Loucy (cell line): ENCODE results near the gene CC2D2A.

Experiments
- H2AFZ ChIP-seq: fragments of 200-600 bp; sonication (generic); 2 replicates; pipeline ENCODE4 v1.6.0; 2016; ENCODE audit warnings: antibody characterized with exemption, mild to moderate bottlenecking, low read length, moderate library complexity
- H3F3A ChIP-seq: fragments of 200-600 bp; 2 replicates; pipeline ENCODE4 v1.6.0; 2016; ENCODE audit warnings: antibody characterized with exemption, low read depth, mild to moderate bottlenecking
- H3K27me3 ChIP-seq: fragments of 200-600 bp; sonication (generic); 2 replicates; pipeline ENCODE4 v1.6.1; 2014; ENCODE audit warnings: low read length, mild to moderate bottlenecking; ENCODE audit not compliant: insufficient read depth, poor library complexity, severe bottlenecking
- H3K36me3 ChIP-seq: fragments of 200-600 bp; sonication (generic); 2 replicates; pipeline ENCODE4 v1.6.1; 2016; ENCODE audit warnings: low read length; ENCODE audit not compliant: insufficient read depth
- H3K4me1 ChIP-seq: fragments of 200-600 bp; sonication (generic); 2 replicates; pipeline ENCODE4 v1.5.1; 2014; ENCODE audit warnings: low read length, mild to moderate bottlenecking; ENCODE audit not compliant: insufficient read depth, poor library complexity, severe bottlenecking
- H3K4me2 ChIP-seq: fragments of 200-600 bp; sonication (generic); 2 replicates; pipeline ENCODE4 v1.6.0; 2014; ENCODE audit warnings: antibody characterized with exemption, low read length, low read depth, mild to moderate bottlenecking; ENCODE audit not compliant: poor library complexity, severe bottlenecking
- H3K4me3 ChIP-seq: fragments of 200-600 bp; sonication (generic); 2 replicates; pipeline ENCODE4 v1.5.1; 2014; ENCODE audit warnings: low read length, mild to moderate bottlenecking, mixed read lengths; ENCODE audit not compliant: poor library complexity, severe bottlenecking
- H3K79me2 ChIP-seq: fragments of 200-600 bp; sonication (generic); 2 replicates; pipeline ENCODE4 v1.6.1; 2014; ENCODE audit warnings: low read length; ENCODE audit not compliant: insufficient read depth
- H3K9ac ChIP-seq: fragments of 200-600 bp; sonication (generic); 2 replicates; pipeline ENCODE4 v1.6.0; 2014; ENCODE audit warnings: mild to moderate bottlenecking, low read depth, low read length, moderate library complexity; ENCODE audit not compliant: poor library complexity, severe bottlenecking
- H3K9me2 ChIP-seq: fragments of 200-600 bp; sonication (generic); replicated peaks from 2 replicates; pipeline ENCODE4 v1.6.1; 2016; ENCODE audit warnings: low read depth, low read length, mixed read lengths
- H3K9me3 ChIP-seq: fragments of 200-600 bp; sonication (generic); 2 replicates; pipeline ENCODE4 v1.6.1; 2014; ENCODE audit warnings: mild to moderate bottlenecking, antibody characterized with exemption, low read length, low read depth; ENCODE audit not compliant: insufficient read depth
- H4K20me1 ChIP-seq: fragments of 200-600 bp; sonication (generic); 2 replicates; pipeline ENCODE4 v1.6.0; 2014; ENCODE audit warnings: antibody characterized with exemption, low read length, mild to moderate bottlenecking; ENCODE audit not compliant: insufficient read depth, poor library complexity, severe bottlenecking
- EZH2phosphoT487 ChIP-seq: fragments of 200-600 bp; IDR thresholded peaks from 2 replicates; pipeline ENCODE4 v1.6.1; 2018; ENCODE audit warnings: antibody characterized with exemption, mild to moderate bottlenecking, moderate library complexity, borderline replicate concordance
- TF ChIP-seq, protein P1 (sequence below): fragments of 200-600 bp; sonication (generic); conservative IDR thresholded peaks from 2 replicates; pipeline ENCODE4 v1.5.1; 2014; ENCODE audit warnings: mild to moderate bottlenecking, antibody characterized with exemption, low read length

Gene CC2D2A

DNA sequence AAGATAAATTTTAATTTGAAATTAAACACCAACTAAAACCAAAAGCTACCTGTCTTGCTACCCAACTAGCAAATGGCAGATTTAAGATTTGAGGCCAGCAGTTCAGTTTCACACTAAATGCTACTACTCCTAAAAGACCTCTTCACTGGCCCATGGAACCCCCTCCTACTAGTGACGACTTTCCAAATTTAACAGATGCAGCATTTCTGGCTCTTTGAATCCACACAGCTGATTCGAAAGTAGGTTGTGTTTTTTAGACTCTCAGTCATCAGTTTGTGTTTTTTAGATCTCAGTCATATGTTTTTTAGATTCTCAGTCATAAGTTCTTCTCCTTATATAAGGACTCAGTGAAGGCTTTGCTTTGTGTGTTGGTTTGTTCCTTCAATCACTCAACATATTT lies 11.1 kb upstream of the CC2D2A start:
- H2AFZ ChIP-seq = no peak overlapping the region
- H3K9me2 ChIP-seq = no peaks in the 10 kb centered on the region
- no peaks in the 10 kb centered on the region for H4K20me1 ChIP-seq
- H3K4me1 ChIP-seq = peaks cover 7% of the 10 kb centered on the region
- no peak overlapping the region for H3K4me3 ChIP-seq
- no peaks in the 10 kb centered on the region for H3K36me3 ChIP-seq
- no peaks in the 10 kb centered on the region for H3K9me3 ChIP-seq
- H3K27me3 ChIP-seq = no peaks in the 10 kb centered on the region
- H3K79me2 ChIP-seq = no peaks in the 10 kb centered on the region
- H3F3A ChIP-seq = no peaks in the 10 kb centered on the region
- no peak overlapping the region for H3K4me2 ChIP-seq
- TF ChIP-seq, protein P1, sequence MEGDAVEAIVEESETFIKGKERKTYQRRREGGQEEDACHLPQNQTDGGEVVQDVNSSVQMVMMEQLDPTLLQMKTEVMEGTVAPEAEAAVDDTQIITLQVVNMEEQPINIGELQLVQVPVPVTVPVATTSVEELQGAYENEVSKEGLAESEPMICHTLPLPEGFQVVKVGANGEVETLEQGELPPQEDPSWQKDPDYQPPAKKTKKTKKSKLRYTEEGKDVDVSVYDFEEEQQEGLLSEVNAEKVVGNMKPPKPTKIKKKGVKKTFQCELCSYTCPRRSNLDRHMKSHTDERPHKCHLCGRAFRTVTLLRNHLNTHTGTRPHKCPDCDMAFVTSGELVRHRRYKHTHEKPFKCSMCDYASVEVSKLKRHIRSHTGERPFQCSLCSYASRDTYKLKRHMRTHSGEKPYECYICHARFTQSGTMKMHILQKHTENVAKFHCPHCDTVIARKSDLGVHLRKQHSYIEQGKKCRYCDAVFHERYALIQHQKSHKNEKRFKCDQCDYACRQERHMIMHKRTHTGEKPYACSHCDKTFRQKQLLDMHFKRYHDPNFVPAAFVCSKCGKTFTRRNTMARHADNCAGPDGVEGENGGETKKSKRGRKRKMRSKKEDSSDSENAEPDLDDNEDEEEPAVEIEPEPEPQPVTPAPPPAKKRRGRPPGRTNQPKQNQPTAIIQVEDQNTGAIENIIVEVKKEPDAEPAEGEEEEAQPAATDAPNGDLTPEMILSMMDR = no peak
- no peak overlapping the region for H3K9ac ChIP-seq

GRCh38 chr4:15459706-15460105 lies 10.0 kb upstream of the CC2D2A start:
- Histone ChIP-seq H3K4me1 (peaks cover 7% of the 10 kb centered on the region), H3K79me2 (no peaks in the 10 kb centered on the region), H3K9ac (no peak overlapping the region), H3K9me3 (no peaks in the 10 kb centered on the region), H3F3A (no peaks in the 10 kb centered on the region), H2AFZ (no peak overlapping the region), H3K9me2 (no peaks in the 10 kb centered on the region), H3K27me3 (no peaks in the 10 kb centered on the region), H3K36me3 (no peaks in the 10 kb centered on the region), H3K4me3 (no peak overlapping the region), H4K20me1 (no peaks in the 10 kb centered on the region), H3K4me2 (no peak overlapping the region)
- TF ChIP-seq, protein P1 = no peak

GRCh38 chr4:15466596-15466995 lies 3.1 kb upstream of the CC2D2A start:
- no peak for TF ChIP-seq EZH2phosphoT487
- TF ChIP-seq, protein P1 = no peak
- Histone ChIP-seq H3K36me3 (no peaks in the 10 kb centered on the region), H2AFZ (no peak overlapping the region), H3K9me2 (no peaks in the 10 kb centered on the region), H3K4me2 (no peak overlapping the region), H4K20me1 (no peaks in the 10 kb centered on the region), H3K9me3 (no peaks in the 10 kb centered on the region), H3K79me2 (no peaks in the 10 kb centered on the region), H3K27me3 (no peaks in the 10 kb centered on the region), H3K4me1 (no peaks in the 10 kb centered on the region), H3K4me3 (no peak overlapping the region), H3F3A (no peaks in the 10 kb centered on the region), H3K9ac (no peak overlapping the region)
